BLaER1 (cell line): ENCODE results near the gene DPP10.
"Not testable (repeated sequence)": the region's sequence is repeated elsewhere in the genome, so short reads cannot be mapped to it uniquely, and the experiment has no call there.

Experiments used
- H3K27ac ChIP-seq: shearing (Covaris generic); formaldehyde crosslinking; 2 replicates; pipeline ENCODE4 v1.8.1; 2022
- H3K27me3 ChIP-seq: shearing (Covaris generic); formaldehyde crosslinking; 2 replicates; pipeline ENCODE4 v1.8.1; 2022
- H3K36me3 ChIP-seq: shearing (Covaris generic); formaldehyde crosslinking; 2 replicates; pipeline ENCODE4 v1.8.1; 2022
- H3K4me1 ChIP-seq: shearing (Covaris generic); formaldehyde crosslinking; 2 replicates; pipeline ENCODE4 v1.8.1; 2022
- H3K4me2 ChIP-seq: shearing (Covaris generic); formaldehyde crosslinking; 2 replicates; pipeline ENCODE4 v1.8.1; 2022
- H3K4me3 ChIP-seq: shearing (Covaris generic); formaldehyde crosslinking; 2 replicates; pipeline ENCODE4 v1.8.1; 2022
- H3K9ac ChIP-seq: shearing (Covaris generic); formaldehyde crosslinking; 2 replicates; pipeline ENCODE4 v1.8.1; 2022
- H3K9me3 ChIP-seq: shearing (Covaris generic); formaldehyde crosslinking; 2 replicates; pipeline ENCODE4 v1.8.1; 2022
- H4K20me1 ChIP-seq: shearing (Covaris generic); formaldehyde crosslinking; 2 replicates; pipeline ENCODE4 v1.8.1; 2022
- Cebpa-rat ChIP-seq: shearing (Covaris generic); IDR thresholded peaks from 2 replicates; pipeline ENCODE4 v1.8.1; 2022

Gene DPP10

DNA sequence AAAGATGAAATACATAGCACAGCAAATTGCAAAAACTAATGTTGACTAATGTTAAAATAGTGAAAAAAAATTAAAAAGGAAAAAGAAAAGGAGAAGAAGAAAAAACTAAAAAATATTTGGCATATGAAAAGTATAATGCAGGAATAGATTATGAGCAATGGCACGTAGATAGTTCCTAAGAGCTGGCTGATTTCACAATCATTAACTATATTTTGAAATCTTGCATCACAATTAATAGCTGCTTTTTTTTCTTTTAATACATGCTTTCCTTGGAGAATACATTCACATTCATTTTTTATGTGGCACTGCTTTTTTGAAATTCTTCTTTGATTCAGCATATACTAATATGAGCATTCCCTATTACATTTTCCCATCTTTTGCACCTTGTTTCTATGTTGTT, 299.8 kb downstream of the DPP10 start:
- Histone ChIP-seq H4K20me1 (no peaks in the 10 kb centered on the region), H3K9me3 (no peaks in the 10 kb centered on the region), H3K4me3 (no peak overlapping the region), H3K9ac (no peak overlapping the region), H3K36me3 (no peaks in the 10 kb centered on the region), H3K4me1 (no peaks in the 10 kb centered on the region), H3K27me3 (no peaks in the 10 kb centered on the region), H3K4me2 (no peak overlapping the region), H3K27ac (no peak overlapping the region)
- TF ChIP-seq Cebpa-rat: no peak

DNA sequence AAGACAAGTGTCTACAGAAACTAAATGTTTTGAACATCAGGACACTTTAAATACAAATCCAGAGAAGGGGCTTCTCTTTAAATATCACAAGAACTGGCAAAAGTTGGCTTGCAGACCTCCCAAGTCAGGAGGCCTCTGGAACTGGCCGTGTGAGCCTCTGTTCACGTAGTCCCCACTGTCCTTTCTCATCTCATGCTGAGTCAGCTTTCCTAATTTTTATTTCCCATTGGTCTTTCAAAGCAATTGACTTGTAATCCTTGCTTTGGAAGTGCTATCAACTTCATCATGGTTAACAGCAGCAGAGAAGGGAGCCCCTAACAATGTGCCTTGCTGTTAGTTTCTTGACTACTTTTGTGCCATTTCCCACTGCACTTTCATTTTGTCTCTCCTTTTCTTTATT, 303.3 kb downstream of the DPP10 start:
- TF ChIP-seq Cebpa-rat: no peak
- no peaks in the 10 kb centered on the region for H3K36me3 ChIP-seq
- H3K9ac ChIP-seq: no peak overlapping the region
- H3K4me1 ChIP-seq: no peaks in the 10 kb centered on the region
- H3K9me3 ChIP-seq: no peaks in the 10 kb centered on the region
- H4K20me1 ChIP-seq: no peaks in the 10 kb centered on the region
- H3K27ac ChIP-seq: no peak overlapping the region
- no peaks in the 10 kb centered on the region for H3K27me3 ChIP-seq
- H3K4me3 ChIP-seq: no peak overlapping the region
- no peak overlapping the region for H3K4me2 ChIP-seq

DNA sequence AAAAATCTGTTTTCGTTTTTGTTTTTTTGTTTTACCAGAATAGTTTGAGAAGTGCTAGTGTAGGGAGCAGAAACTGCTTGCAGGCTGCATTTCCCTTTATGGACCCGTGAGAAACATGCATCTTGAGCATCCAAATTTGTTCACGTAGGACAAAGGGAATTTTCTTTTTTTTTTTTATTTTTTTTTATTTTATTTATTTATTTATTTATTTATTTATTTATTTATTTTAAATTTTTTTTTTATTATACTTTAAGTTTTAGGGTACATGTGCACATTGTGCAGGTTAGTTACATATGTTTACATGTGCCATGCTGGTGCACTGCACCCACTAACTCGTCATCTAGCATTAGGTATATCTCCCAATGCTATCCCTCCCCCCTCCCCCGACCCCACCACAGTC, 305.7 kb downstream of the DPP10 start:
- not testable (repeated sequence) for H3K9me3 ChIP-seq, H3K27me3 ChIP-seq, H3K4me2 ChIP-seq, H3K27ac ChIP-seq, H3K4me1 ChIP-seq, H4K20me1 ChIP-seq, H3K9ac ChIP-seq, H3K4me3 ChIP-seq, H3K36me3 ChIP-seq

DNA sequence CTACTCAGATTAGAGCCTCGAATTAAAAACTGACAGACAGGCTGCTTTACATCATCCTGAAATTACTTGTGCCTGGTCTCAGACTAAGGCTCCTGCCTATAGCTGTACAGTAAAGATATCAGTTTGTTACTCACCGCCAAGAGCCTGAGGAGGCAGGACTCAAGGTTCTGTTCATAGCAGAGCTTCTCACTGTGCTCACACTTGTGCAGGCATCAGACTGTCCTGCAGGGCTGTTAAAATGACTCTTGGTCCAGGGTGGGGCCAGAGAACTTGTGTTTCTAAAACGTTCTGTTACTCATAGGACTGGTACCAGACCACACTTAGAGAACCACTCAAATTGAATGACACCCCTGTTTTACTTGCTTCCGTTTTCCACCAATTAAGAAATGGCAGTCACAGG, 310.0 kb downstream of the DPP10 start:
- H3K27me3 ChIP-seq: no peaks in the 10 kb centered on the region
- H3K9ac ChIP-seq: no peak overlapping the region
- no peak for TF ChIP-seq Cebpa-rat
- no peaks in the 10 kb centered on the region for H3K9me3 ChIP-seq
- H3K4me3 ChIP-seq: no peak overlapping the region
- H3K27ac ChIP-seq: no peak overlapping the region
- no peaks in the 10 kb centered on the region for H4K20me1 ChIP-seq
- no peaks in the 10 kb centered on the region for H3K36me3 ChIP-seq
- H3K4me1 ChIP-seq: no peaks in the 10 kb centered on the region
- H3K4me2 ChIP-seq: no peak overlapping the region

DNA sequence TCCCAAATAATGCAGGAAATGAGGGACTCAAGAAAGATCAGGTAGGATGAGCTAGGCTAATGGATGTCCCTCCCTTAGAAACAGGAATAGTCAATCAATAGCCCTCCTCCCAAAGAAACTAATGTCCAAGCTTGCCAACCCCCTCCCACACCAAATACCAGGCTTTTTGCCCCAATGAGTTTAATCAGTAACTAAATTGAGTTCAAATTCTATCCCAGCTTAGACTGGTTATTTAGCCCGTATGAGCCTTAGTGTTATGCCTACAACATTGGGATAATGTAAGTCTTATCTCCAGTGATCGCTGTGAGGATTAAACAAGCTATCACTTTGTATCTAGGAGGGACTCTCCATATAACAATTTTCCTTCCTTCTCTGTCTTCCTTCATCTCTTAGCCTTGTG, 310.7 kb downstream of the DPP10 start:
- no peak for TF ChIP-seq Cebpa-rat
- Histone ChIP-seq H3K4me3 (no peak overlapping the region), H4K20me1 (no peaks in the 10 kb centered on the region), H3K4me1 (no peaks in the 10 kb centered on the region), H3K4me2 (no peak overlapping the region), H3K27me3 (no peaks in the 10 kb centered on the region), H3K9ac (no peak overlapping the region), H3K27ac (no peak overlapping the region), H3K36me3 (no peaks in the 10 kb centered on the region), H3K9me3 (no peaks in the 10 kb centered on the region)

DNA sequence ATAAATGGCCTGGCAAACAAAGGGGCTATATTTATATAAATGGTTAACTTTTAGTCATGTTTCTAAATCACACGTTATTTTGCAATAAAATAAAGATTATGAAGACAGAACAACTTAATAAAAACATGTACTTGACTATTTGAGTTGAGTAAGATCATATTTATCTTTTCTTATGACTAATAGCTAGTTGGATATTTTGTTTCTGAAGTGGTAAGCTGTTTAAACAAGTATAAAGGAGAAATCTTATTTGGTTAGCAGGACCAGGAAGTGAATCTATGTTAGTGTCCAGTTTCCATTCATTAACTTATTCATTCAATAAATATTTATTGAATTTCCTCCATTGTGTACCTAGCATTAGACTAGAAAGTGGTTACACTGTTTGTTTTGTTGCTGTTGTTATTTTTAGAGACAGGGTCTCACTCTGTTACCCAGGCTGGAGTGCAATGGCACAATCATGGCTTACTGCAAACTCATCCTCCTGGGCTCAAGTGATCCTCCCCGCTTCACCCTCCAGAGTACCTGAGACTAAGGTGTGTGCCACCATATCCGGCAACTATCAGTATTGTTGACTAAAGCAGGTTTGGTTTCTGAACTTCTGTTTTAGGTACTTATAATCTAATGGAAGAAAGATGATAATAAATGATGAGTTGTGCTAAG, 312.6 kb downstream of the DPP10 start:
- no peaks in the 10 kb centered on the region for H3K27me3 ChIP-seq
- H3K9ac ChIP-seq: no peak overlapping the region
- no peaks in the 10 kb centered on the region for H4K20me1 ChIP-seq
- H3K4me2 ChIP-seq: no peak overlapping the region
- no peaks in the 10 kb centered on the region for H3K4me1 ChIP-seq
- H3K36me3 ChIP-seq: no peaks in the 10 kb centered on the region
- H3K27ac ChIP-seq: no peak overlapping the region
- no peak for TF ChIP-seq Cebpa-rat
- no peaks in the 10 kb centered on the region for H3K9me3 ChIP-seq
- no peak overlapping the region for H3K4me3 ChIP-seq

DNA sequence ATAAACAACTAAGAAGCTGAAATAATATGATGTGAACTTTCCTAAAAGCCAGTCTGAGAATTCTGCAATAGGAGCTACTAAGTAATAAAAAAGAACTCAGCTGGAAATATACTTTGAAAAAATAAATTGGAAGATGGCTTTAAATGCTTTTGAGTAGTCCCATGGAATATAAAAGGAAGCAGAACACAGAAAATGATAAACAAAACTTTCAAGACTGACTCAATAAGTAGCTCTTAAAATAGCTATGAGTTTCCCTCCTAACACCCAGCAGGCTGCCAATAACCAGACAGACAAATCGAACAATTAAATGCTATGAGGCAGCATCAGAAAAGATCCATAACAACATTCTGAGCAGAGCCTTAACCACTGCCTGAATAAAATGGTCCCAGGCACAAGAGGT, 319.9 kb downstream of the DPP10 start:
- no peaks in the 10 kb centered on the region for H3K36me3 ChIP-seq
- TF ChIP-seq Cebpa-rat: no peak
- H3K27ac ChIP-seq: no peak overlapping the region
- H3K4me3 ChIP-seq: no peak overlapping the region
- H3K4me1 ChIP-seq: no peaks in the 10 kb centered on the region
- no peak overlapping the region for H3K4me2 ChIP-seq
- no peaks in the 10 kb centered on the region for H4K20me1 ChIP-seq
- H3K9ac ChIP-seq: no peak overlapping the region
- H3K9me3 ChIP-seq: no peaks in the 10 kb centered on the region
- H3K27me3 ChIP-seq: no peaks in the 10 kb centered on the region

DNA sequence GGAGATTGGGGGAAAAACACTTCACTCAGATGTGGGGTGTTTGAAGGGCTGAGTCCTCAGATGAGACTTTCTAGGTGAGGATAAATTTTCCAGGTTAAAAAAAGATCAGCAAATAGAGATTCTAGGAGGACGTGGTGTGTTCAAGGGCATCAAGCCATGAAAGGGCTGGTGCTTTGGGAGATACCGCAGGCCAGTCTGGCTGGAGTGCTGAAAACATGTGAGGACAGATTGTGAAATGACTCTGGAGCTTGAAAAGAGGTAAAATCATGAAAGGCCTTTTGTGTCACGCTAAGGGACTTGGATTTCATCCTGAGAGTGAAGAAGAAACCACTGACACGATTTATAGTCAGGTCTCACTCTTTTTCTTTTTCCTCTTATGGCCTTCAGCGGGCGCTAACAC, 320.5 kb downstream of the DPP10 start:
- Histone ChIP-seq H3K9me3 (no peaks in the 10 kb centered on the region), H3K36me3 (no peaks in the 10 kb centered on the region), H3K4me2 (no peak overlapping the region), H3K9ac (no peak overlapping the region), H3K4me3 (no peak overlapping the region), H3K27ac (no peak overlapping the region), H4K20me1 (no peaks in the 10 kb centered on the region), H3K27me3 (no peaks in the 10 kb centered on the region), H3K4me1 (no peaks in the 10 kb centered on the region)
- no peak for TF ChIP-seq Cebpa-rat

DNA sequence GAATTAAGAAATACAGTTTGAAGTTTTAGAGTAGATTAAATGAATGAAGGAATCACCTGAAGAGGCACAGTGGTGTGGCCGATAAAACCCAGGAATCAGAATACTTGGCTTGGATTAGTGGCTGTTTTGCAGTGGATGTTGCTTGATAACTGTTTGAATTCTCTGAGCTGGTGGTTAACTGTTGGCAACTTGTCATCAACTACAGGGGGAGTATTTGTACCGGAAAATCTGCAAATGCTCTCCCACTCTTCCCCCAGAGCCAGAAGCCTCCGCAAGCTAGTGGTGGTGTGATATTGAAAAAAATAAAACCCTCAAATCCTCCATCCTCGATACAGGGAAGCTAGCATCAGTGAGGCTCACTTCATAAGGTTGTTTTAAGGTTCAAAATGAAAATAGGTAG, 326.7 kb downstream of the DPP10 start:
- no peak for TF ChIP-seq Cebpa-rat
- Histone ChIP-seq H3K9ac (no peak overlapping the region), H3K4me3 (no peak overlapping the region), H3K4me1 (no peaks in the 10 kb centered on the region), H3K27me3 (no peaks in the 10 kb centered on the region), H3K4me2 (no peak overlapping the region), H3K9me3 (no peaks in the 10 kb centered on the region), H3K36me3 (no peaks in the 10 kb centered on the region), H4K20me1 (no peaks in the 10 kb centered on the region), H3K27ac (no peak overlapping the region)

DNA sequence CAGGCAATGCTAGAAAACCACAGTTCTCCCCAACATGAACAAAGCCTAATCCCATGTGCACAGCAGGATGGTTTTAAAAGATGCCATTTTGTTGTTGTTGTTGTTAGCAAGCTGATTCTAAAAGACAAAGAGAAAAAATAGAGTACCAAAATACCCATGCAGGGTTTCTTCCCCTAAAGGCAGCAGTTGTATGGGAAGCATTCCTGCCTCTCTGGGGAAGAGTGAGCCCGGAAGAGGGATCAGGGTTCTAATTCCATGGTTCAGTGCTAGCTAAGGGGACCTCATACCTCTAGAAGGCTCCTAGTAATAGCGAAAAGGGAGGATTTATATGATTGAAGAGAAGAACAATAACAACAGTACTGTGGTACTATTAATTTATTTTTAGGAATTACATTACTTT, 327.6 kb downstream of the DPP10 start:
- Histone ChIP-seq H4K20me1 (no peaks in the 10 kb centered on the region), H3K27me3 (no peaks in the 10 kb centered on the region), H3K36me3 (no peaks in the 10 kb centered on the region), H3K4me2 (no peak overlapping the region), H3K9me3 (no peaks in the 10 kb centered on the region), H3K27ac (no peak overlapping the region), H3K9ac (no peak overlapping the region), H3K4me1 (no peaks in the 10 kb centered on the region), H3K4me3 (no peak overlapping the region)
- TF ChIP-seq Cebpa-rat: no peak

DNA sequence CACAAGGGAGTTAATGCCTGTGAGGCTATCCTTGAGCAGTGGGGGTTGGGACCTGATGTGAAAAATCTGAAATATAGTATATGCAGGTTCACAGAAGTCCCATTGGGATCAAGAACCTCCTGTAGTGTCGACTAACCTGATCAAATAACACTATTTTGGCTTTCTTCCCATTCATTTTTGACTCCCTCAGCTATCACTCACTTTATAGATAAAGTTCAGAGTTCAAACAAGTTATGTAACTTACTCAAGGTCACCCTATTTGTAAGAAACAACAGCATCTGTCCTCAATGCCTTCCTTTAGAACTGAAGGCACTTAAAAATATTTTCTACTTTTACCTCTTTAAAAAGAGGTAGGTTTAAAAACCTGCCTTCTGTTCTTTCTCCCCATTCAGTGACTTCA, 341.6 kb downstream of the DPP10 start:
- no peaks in the 10 kb centered on the region for H4K20me1 ChIP-seq
- no peaks in the 10 kb centered on the region for H3K27me3 ChIP-seq
- H3K4me1 ChIP-seq: peaks cover 22% of the 10 kb centered on the region
- H3K4me2 ChIP-seq: peak overlapping the region; percentile 64; the same call in 1 of the 2 replicates
- no peak overlapping the region for H3K4me3 ChIP-seq
- H3K27ac ChIP-seq: no peak overlapping the region
- no peak for TF ChIP-seq Cebpa-rat
- no peaks in the 10 kb centered on the region for H3K9me3 ChIP-seq
- H3K36me3 ChIP-seq: no peaks in the 10 kb centered on the region
- H3K9ac ChIP-seq: no peak overlapping the region
